Body of pancreas (tissue), 4 donors: Measurements from ENCODE around the gene C1QTNF6. TPM values are rescaled to one million over a fixed set of nuclear protein-coding genes. Genes with fewer than 3 reads are reported as not detected.

Source experiments
- ATAC-seq: fragments of 150-250 bp; one replicate; pipeline ENCODE4 v1.9.1; 2016
- DNase-seq, 4 donors: peaks; one replicate each; pipeline ENCODE4 v3.0.0-alpha.2; 2019
- H3K27ac ChIP-seq, 4 donors: fragments of 200-600 bp; sonication (generic); 1 replicate in 3 of 4; 2 replicates in 1 of 4; pipeline versions ENCODE4 v1.5.1 to v1.6.1; 2016 to 2019; ENCODE audit warnings: mild to moderate bottlenecking in 1 of 4, mixed read lengths in 1 of 4, moderate library complexity in 1 of 4
- H3K27me3 ChIP-seq, 2 donors: fragments of 200-600 bp; sonication (generic); one replicate each; pipeline ENCODE4 v1.6.0; 2016; ENCODE audit warnings: mild to moderate bottlenecking in 1 of 2
- H3K36me3 ChIP-seq, 2 donors: fragments of 200-600 bp; sonication (generic); replicated peaks in 1 of 2; 2 replicates each; pipeline ENCODE4 v1.5.1; 2016; ENCODE audit warnings: low read depth in 2 of 2; ENCODE audit not compliant: insufficient read depth in 1 of 2
- H3K4me1 ChIP-seq: fragments of 200-600 bp; sonication (generic); one replicate; pipeline ENCODE4 v1.6.0; 2016
- H3K4me3 ChIP-seq, 2 donors: fragments of 200-600 bp; sonication (generic); 1 replicate in 1 of 2; 2 replicates in 1 of 2; pipeline ENCODE4 v1.5.1; 2016 to 2019
- H3K9me3 ChIP-seq, 3 donors: fragments of 200-600 bp; sonication (generic); 1 replicate in 2 of 3; 2 replicates in 1 of 3; pipeline ENCODE4 v1.5.1; 2016
- CTCF ChIP-seq, 7 experiments: fragments of 450-650 bp in 4 of 7; fragments of 200-600 bp in 3 of 7; sonication (generic) in 3 of 7; IDR thresholded peaks; one replicate each; pipeline ENCODE4 v1.5.1; 2016 to 2019; ENCODE audit warnings: antibody characterized with exemption in 7 of 7
- POLR2A ChIP-seq, 3 donors: fragments of 450-650 bp; IDR thresholded peaks; one replicate each; pipeline ENCODE4 v1.6.1; 2016; ENCODE audit warnings: antibody characterized with exemption in 3 of 3, mild to moderate bottlenecking in 2 of 3
- WGBS, 2 donors: methylation state at CpG; one replicate each; pipeline ENCODE4 v1.1.5; 2017; 5-methylcytosine and 5-hydroxymethylcytosine counted together
- intact Hi-C: fragments of 100-400 bp; cut with DNase I; formaldehyde crosslinking; loops from one replicate; pipeline ENCODE4 v1.15.1; 2023
- total RNA-seq, 2 donors: library from RNA; depleted of rRNA; stranded (reverse); fragments of >200 nt; gene quantifications; one replicate each; pipeline ENCODE4 v1.1.0, GENCODE V29; 2016

C1QTNF6 gene
- total RNA-seq, 2 donors from 2014 or later: 2.0 to 4.7 TPM

- Histone ChIP-seq H3K9me3 (no peaks in the 10 kb centered on the region), H3K4me1 (peaks cover 16% of the 10 kb centered on the region), H3K4me3 (no peak overlapping the region), H3K27ac (no peak overlapping the region), H3K36me3 (no peaks in the 10 kb centered on the region), H3K27me3 (no peaks in the 10 kb centered on the region)
- ATAC-seq (no peak), DNase-seq (no peak)
- 85 to 89% methylated on average over 27 to 36 of the region's 37 CpGs for WGBS, 2 donors
- TF ChIP-seq POLR2A (IDR thresholded peaks at IDR 0.05) (no peak), CTCF (IDR thresholded peaks at IDR 0.05) (no peak)
- intact Hi-C loops: no loop called here
These were observed 5.7 kb downstream of the C1QTNF6 start for GRCh38 chr22:37182101-37182948.

- peaks cover 13% of the 10 kb centered on the region for H3K4me1 ChIP-seq
- 77 to 83% methylated on average over 4 of the region's 4 CpGs for WGBS, 2 donors
- TF ChIP-seq CTCF (IDR thresholded peaks at IDR 0.05) (no peak), POLR2A (IDR thresholded peaks at IDR 0.05) (no peak)
- no peaks in the 10 kb centered on the region for H3K27me3 ChIP-seq
- H3K9me3 ChIP-seq: no peaks in the 10 kb centered on the region
- H3K27ac ChIP-seq: no peak overlapping the region
- DNase-seq (no peak), ATAC-seq (no peak)
- intact Hi-C loops: no loop called here
- H3K36me3 ChIP-seq: no peaks in the 10 kb centered on the region
- H3K4me3 ChIP-seq: no peak overlapping the region
These were observed 6.4 kb downstream of the C1QTNF6 start for GRCh38 chr22:37181681-37182080.

GRCh38 chr22:37180531-37181231, 7.4 kb downstream of the C1QTNF6 start:
- H3K4me3 ChIP-seq: no peak overlapping the region

GRCh38 chr22:37179622-37180420, 8.2 kb downstream of the C1QTNF6 start:
- peaks cover 17% of the 10 kb centered on the region for H3K4me1 ChIP-seq
- ATAC-seq: no peak
- H3K27ac ChIP-seq: no peak overlapping the region

More at GRCh38 chr22:37180531-37181231, 7.4 kb downstream of the C1QTNF6 start:
- ATAC-seq (no peak), DNase-seq (no peak)
- Histone ChIP-seq H3K27me3 (no peaks in the 10 kb centered on the region), H3K27ac (no peak overlapping the region), H3K36me3 (no peaks in the 10 kb centered on the region), H3K9me3 (no peaks in the 10 kb centered on the region), H3K4me1 (peaks cover 17% of the 10 kb centered on the region)
- intact Hi-C loops: no loop called here
- WGBS, 2 donors: 68 to 81% methylated on average over 5 to 15 of the region's 15 CpGs
- TF ChIP-seq POLR2A (IDR thresholded peaks at IDR 0.05): no peak
- no peak for TF ChIP-seq CTCF (IDR thresholded peaks at IDR 0.05)

More at GRCh38 chr22:37179622-37180420, 8.2 kb downstream of the C1QTNF6 start:
- TF ChIP-seq CTCF (IDR thresholded peaks at IDR 0.05): no peak
- TF ChIP-seq POLR2A (IDR thresholded peaks at IDR 0.05): no peak
- Histone ChIP-seq H3K36me3 (no peaks in the 10 kb centered on the region), H3K27me3 (no peaks in the 10 kb centered on the region), H3K4me3 (no peak overlapping the region), H3K9me3 (no peaks in the 10 kb centered on the region)
- intact Hi-C loops: no loop called here
- no peak for DNase-seq
- 76 to 85% methylated on average over 21 to 31 of the region's 31 CpGs for WGBS, 2 donors
